ENCODE results near the gene GLIS1.

The GLIS1 gene

DNA sequence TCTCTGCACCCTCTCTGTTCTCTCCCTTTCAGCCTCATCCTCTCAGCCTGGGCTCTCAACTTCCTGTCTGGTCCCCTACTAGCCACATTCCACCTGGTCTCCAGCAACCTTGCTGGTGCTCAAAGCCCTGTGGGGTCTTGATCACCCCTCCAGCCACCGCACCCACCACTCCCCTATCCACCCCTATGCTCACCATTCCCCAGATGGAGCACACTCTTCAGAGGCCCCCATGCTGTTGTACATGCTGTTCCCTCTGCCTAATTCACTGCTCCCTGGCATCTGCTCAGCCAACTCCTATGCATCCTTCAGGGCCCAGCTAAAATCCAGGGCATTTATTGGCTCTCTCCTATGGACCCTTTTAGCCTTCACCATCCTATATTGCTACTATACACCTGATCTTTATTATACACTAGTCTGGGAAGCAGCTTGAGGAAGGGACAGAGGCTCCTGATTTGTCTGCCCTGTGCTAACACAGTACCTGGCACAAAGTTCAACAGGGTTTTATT is 81.0 kb downstream of the GLIS1 start:
- H3K4me3 ChIP-seq (ENCODE audit: low read depth, low read length), result no peak overlapping the region
- DNase-seq (ENCODE audit: low read depth), result no peak
- TF ChIP-seq, protein P1, sequence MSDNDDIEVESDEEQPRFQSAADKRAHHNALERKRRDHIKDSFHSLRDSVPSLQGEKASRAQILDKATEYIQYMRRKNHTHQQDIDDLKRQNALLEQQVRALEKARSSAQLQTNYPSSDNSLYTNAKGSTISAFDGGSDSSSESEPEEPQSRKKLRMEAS (IDR thresholded peaks at IDR 0.05; ENCODE audit: low read depth, low read length), result no peak
- TF ChIP-seq, protein P2, sequence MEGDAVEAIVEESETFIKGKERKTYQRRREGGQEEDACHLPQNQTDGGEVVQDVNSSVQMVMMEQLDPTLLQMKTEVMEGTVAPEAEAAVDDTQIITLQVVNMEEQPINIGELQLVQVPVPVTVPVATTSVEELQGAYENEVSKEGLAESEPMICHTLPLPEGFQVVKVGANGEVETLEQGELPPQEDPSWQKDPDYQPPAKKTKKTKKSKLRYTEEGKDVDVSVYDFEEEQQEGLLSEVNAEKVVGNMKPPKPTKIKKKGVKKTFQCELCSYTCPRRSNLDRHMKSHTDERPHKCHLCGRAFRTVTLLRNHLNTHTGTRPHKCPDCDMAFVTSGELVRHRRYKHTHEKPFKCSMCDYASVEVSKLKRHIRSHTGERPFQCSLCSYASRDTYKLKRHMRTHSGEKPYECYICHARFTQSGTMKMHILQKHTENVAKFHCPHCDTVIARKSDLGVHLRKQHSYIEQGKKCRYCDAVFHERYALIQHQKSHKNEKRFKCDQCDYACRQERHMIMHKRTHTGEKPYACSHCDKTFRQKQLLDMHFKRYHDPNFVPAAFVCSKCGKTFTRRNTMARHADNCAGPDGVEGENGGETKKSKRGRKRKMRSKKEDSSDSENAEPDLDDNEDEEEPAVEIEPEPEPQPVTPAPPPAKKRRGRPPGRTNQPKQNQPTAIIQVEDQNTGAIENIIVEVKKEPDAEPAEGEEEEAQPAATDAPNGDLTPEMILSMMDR (IDR thresholded peaks at IDR 0.05; ENCODE audit: low read depth, low read length), result no peak
- TF ChIP-seq POLR2A (IDR thresholded peaks at IDR 0.05; ENCODE audit: extremely low read depth, insufficient read length) (no peak), MYC (IDR thresholded peaks at IDR 0.05; ENCODE audit: low read depth, low read length) (no peak)

GRCh38 chr1:53657531-53657805 is 81.5 kb downstream of the GLIS1 start:
- no peak for DNase-seq (ENCODE audit: low read depth)
- no peak for TF ChIP-seq POLR2A (IDR thresholded peaks at IDR 0.05; ENCODE audit: extremely low read depth, insufficient read length)
- no peak for TF ChIP-seq MYC (IDR thresholded peaks at IDR 0.05; ENCODE audit: low read depth, low read length)
- TF ChIP-seq, protein P2 (IDR thresholded peaks at IDR 0.05; ENCODE audit: low read depth, low read length), result no peak
- TF ChIP-seq, protein P1 (IDR thresholded peaks at IDR 0.05; ENCODE audit: low read depth, low read length), result no peak
- no peak overlapping the region for H3K4me3 ChIP-seq (ENCODE audit: low read depth, low read length)

DNA sequence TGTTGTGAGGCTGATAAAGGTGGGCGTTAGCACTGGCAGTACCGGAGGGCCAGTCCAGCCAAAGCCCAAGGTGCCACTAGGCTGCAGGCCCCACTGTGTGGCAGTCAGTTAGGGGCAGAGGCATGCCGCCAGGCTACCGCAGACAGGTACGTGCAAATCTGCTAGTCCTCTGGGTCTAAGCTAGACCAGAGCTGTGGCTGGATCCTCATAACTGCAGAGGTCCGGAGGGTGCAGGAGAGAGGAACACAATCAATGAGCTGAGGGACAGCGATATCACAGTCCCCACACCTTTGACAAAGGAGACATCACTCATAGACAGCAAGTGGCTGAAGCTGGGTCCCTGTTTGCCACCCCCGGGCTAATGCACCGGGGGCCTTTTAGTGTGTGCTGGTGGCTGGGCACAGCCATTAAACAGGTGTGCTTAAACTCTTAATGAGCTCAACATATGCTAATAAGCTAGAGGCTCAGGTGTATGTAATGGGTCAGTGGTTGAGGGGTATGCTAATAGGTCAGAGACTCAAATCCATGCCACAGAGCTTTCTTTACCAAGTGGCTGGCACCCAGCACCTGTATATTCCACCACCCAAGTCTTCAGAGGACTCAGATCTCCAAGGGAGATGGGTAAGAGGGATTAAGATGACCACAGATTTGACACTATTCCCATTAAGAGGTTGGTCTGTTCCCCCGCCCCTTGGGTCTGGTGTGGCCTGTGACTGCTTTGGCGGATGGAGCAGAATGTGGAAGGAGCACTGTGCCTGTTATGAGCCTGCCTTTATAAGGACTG is 82.0 kb downstream of the GLIS1 start:
- TF ChIP-seq, protein P2 (IDR thresholded peaks at IDR 0.05; ENCODE audit: low read depth, low read length), result no peak
- TF ChIP-seq, protein P1 (IDR thresholded peaks at IDR 0.05; ENCODE audit: low read depth, low read length), result no peak
- no peak for TF ChIP-seq MYC (IDR thresholded peaks at IDR 0.05; ENCODE audit: low read depth, low read length)
- TF ChIP-seq POLR2A (IDR thresholded peaks at IDR 0.05; ENCODE audit: extremely low read depth, insufficient read length), result no peak
- DNase-seq (ENCODE audit: low read depth), result no peak
- H3K4me3 ChIP-seq (ENCODE audit: low read depth, low read length), result no peak overlapping the region

DNA sequence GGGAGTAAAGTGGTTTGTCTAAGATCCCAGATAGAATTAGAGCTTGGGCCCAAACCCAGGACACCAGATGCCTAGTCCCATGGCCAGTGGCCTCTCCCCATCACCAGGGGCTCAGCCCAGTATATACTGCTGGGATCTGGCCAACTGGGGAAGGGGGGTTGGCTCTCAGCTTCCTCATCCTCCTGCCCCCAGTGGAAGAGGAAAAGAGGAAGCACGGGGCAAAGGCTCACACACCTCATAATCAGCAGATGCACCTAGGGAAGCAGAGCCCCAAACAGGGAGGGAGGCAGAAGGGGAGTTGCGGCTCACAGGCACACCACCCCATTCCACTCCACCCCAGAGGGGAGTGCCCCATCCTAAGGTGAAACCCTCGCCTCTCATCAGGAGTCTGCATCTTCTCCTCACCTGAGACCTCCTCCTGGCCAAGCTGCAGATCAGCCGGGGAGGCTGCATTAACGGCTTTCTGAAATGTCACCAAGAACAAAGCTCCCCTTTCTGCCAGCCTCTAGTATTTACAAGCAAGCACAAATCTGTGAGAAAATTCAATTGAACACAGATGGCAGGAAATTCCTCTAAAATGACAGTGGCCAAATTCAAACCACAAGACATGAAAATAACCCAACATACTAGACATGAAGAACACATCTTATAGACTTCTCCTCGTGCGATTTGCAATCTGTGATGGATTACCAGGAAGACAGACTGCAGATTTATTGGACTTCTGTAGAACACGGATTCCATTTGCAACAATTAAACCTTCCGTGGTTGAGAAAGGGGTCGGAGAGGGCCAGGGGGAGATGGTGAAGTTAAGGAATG is 82.8 kb downstream of the GLIS1 start:
- TF ChIP-seq, protein P1 (IDR thresholded peaks at IDR 0.05; ENCODE audit: low read depth, low read length), result no peak
- no peak for TF ChIP-seq POLR2A (IDR thresholded peaks at IDR 0.05; ENCODE audit: extremely low read depth, insufficient read length)
- TF ChIP-seq, protein P2 (IDR thresholded peaks at IDR 0.05; ENCODE audit: low read depth, low read length), result no peak
- no peak for TF ChIP-seq MYC (IDR thresholded peaks at IDR 0.05; ENCODE audit: low read depth, low read length)
- no peak overlapping the region for H3K4me3 ChIP-seq (ENCODE audit: low read depth, low read length)

DNA sequence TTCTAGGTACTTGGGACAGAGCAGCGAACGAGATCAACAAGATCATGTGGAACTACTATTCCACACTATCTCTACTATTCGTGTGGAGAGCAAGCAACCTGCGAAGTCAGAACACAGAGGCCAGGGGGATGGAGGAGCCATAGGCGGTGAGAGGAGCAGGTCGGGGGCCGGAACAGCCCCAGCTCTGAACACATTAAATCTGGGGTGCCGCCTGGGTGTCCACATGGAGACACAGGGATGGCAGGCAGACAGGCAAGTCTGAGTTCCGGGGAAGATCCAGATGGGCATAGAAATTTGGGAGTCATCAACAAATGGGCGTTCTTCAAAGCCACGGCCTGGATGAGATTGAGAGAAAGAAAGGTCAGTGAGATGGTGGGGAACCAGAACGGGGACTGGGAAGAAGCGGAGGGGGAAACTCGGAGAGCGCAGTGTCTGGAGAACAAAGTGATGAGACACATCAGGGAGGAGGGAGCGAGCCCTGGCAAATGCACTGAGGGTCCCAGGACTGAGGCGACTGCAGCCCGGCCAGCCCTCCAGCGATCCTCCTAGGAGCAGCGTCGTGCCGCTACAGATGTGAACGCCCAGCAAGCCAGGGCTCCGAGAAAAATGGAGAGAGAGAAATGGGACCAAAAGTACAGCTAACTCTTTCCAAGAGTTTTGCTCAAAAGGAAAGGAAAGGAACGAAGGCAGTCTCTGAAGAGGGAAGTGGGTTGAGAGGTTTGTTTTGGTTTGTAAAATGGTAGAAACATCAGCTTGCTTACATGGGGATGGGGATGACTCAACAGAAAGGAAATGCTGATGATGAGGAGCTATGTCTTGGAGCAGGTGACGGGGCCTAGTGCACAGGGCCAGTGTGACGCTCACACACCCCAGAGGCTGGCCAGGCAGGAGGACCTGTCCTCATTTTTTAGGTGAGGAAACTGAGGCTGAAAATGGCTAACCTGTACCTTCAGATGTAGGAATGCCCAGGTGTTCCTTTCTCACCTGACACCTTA is 84.5 kb downstream of the GLIS1 start:
- H3K4me3 ChIP-seq (ENCODE audit: low read depth, low read length), result no peak overlapping the region
- no peak for DNase-seq (ENCODE audit: low read depth)
- TF ChIP-seq MYC (IDR thresholded peaks at IDR 0.05; ENCODE audit: low read depth, low read length), result no peak
- TF ChIP-seq, protein P1 (IDR thresholded peaks at IDR 0.05; ENCODE audit: low read depth, low read length), result no peak
- no peak for TF ChIP-seq POLR2A (IDR thresholded peaks at IDR 0.05; ENCODE audit: extremely low read depth, insufficient read length)
- TF ChIP-seq, protein P2 (IDR thresholded peaks at IDR 0.05; ENCODE audit: low read depth, low read length), result no peak

More for the DNA sequence above, 82.8 kb downstream of the GLIS1 start:
- DNase-seq (ENCODE audit: low read depth), result no peak

All from NB4 (cell line).